GM12878 (cell line): ENCODE measurements around the gene DDX5. TPM values are rescaled to one million over a fixed set of nuclear protein-coding genes. Genes with fewer than 3 reads are reported as not detected.

ENCODE experiments used
- ATAC-seq: fragments of 200-7000 bp; cut with Tn5 transposase; 3 replicates; pipeline ENCODE4 v1.9.1; 2020; ENCODE audit warnings: mild to moderate bottlenecking, moderate library complexity
- BruUV-seq: library from RNA; stranded (reverse); fragments of 400-500 nt; replicated peaks from 2 replicates; lab custom pipeline; 2021; lab: Mats Ljungman, UMichigan
- CTCF ChIA-PET: fragments of 300-600 bp; sonication (Branson Sonifier 250); formaldehyde crosslinking; extraction: SDS; loops from one replicate; lab custom pipeline; 2021; ENCODE audit warnings: inconsistent platforms; lab: Yijun Ruan, JAX
- POLR2A ChIA-PET: fragments of 350-600 bp; formaldehyde crosslinking; extraction: SDS; loops from one replicate; lab custom pipeline; 2021; ENCODE audit warnings: inconsistent platforms; lab: Charles Lee
- RAD21 ChIA-PET: fragments of 300-600 bp; sonication (Branson Sonifier 250); formaldehyde crosslinking; loops from one replicate; lab custom pipeline; 2023; ENCODE audit warnings: antibody characterized with exemption; ENCODE audit not compliant: unreplicated experiment; lab: Charles Lee
- SMC1A ChIA-PET: fragments of 300-600 bp; sonication (Branson Sonifier 250); formaldehyde crosslinking; loops from one replicate; lab custom pipeline; 2023; ENCODE audit not compliant: unreplicated experiment, uncharacterized antibody; lab: Charles Lee
- DNase-seq: peaks from one replicate; pipeline ENCODE4 v3.0.0-alpha.2; 2011; ENCODE audit warnings: low read depth, low spot score
- FAIRE-seq: peaks from 3 replicates; lab custom pipeline; 2011; peaks lifted over from hg19 to GRCh38; lab: Jason Lieb, UNC
- H2AFZ ChIP-seq: 2 replicates; pipeline ENCODE4 v1.6.0; 2011; ENCODE audit warnings: low read depth, low read length, control low read depth; ENCODE audit not compliant: control insufficient read depth
- H3K27ac ChIP-seq: 2 replicates; pipeline ENCODE4 v1.5.1; 2011; ENCODE audit warnings: control low read depth; ENCODE audit not compliant: control insufficient read depth, insufficient read depth
- H3K27me3 ChIP-seq, 2 experiments: replicated peaks in 1 of 2; 2 replicates each; pipeline versions ENCODE4 v1.6.0 to v1.6.1; 2011; ENCODE audit warnings: low read length in 1 of 2; ENCODE audit not compliant: control insufficient read depth in 2 of 2, insufficient read depth in 2 of 2
- H3K36me3 ChIP-seq, 2 experiments: 2 replicates each; pipeline ENCODE4 v1.5.1; 2011; ENCODE audit warnings: low read length in 1 of 2; ENCODE audit not compliant: control insufficient read depth in 2 of 2, insufficient read depth in 2 of 2
- H3K4me1 ChIP-seq: 2 replicates; pipeline ENCODE4 v1.6.1; 2011; ENCODE audit warnings: mild to moderate bottlenecking, low read length, moderate library complexity, mixed read lengths; ENCODE audit not compliant: control insufficient read depth, insufficient read depth
- H3K4me2 ChIP-seq: 2 replicates; pipeline ENCODE4 v1.6.0; 2011; ENCODE audit warnings: control low read depth; ENCODE audit not compliant: control insufficient read depth, insufficient read depth
- H3K4me3 ChIP-seq: fragments of 200-600 bp; sonication (generic); 2 replicates; pipeline ENCODE4 v1.5.1; 2016
- H3K79me2 ChIP-seq: 2 replicates; pipeline ENCODE4 v1.6.0; 2011; ENCODE audit warnings: low read length; ENCODE audit not compliant: control insufficient read depth, insufficient read depth
- H3K9ac ChIP-seq: 2 replicates; pipeline ENCODE4 v1.8.0; 2011; ENCODE audit warnings: low read length, control low read depth, mixed read lengths; ENCODE audit not compliant: control insufficient read depth, insufficient read depth
- H3K9me3 ChIP-seq: replicated peaks from 3 replicates; pipeline ENCODE4 v1.5.1; 2011; ENCODE audit warnings: mild to moderate bottlenecking, low read length; ENCODE audit not compliant: control insufficient read depth, insufficient read depth
- H4K20me1 ChIP-seq: 2 replicates; pipeline ENCODE4 v1.6.0; 2011; ENCODE audit not compliant: control insufficient read depth, insufficient read depth
- BCLAF1 ChIP-seq: fragments of 450-650 bp; IDR thresholded peaks from 2 replicates; pipeline ENCODE4 v1.6.1; 2017; ENCODE audit warnings: antibody characterized with exemption, mild to moderate bottlenecking, moderate library complexity
- NFYA ChIP-seq: IDR thresholded peaks from 2 replicates; pipeline ENCODE4 v1.6.1; 2011; ENCODE audit warnings: low read depth, mild to moderate bottlenecking, low read length, improper control_type of control experiment, borderline replicate concordance
- POLR2AphosphoS5 ChIP-seq: IDR thresholded peaks from 2 replicates; pipeline ENCODE4 v1.6.1; 2011; ENCODE audit warnings: mild to moderate bottlenecking, low read length, inconsistent platforms
- SMC3 ChIP-seq: IDR thresholded peaks from 2 replicates; pipeline ENCODE4 v1.6.1; 2011; ENCODE audit warnings: low read length, improper control_type of control experiment, borderline replicate concordance
- WGBS: methylation state at CpG from one replicate; pipeline ENCODE4 v1.1.6; 2016; ENCODE audit warnings: low lambda C conversion rate; ENCODE audit not compliant: insufficient replicate concordance, insufficient coverage; ENCODE audit errors: missing lambda C conversion rate; 5-methylcytosine and 5-hydroxymethylcytosine counted together
- in situ Hi-C: fragments of 300-500 bp; cut with MboI; formaldehyde crosslinking; loops from 9 replicates; pipeline ENCODE4 v1.14.3; 2018; ENCODE audit warnings: mixed read lengths
- intact Hi-C: fragments of 100-400 bp; cut with micrococcal nuclease; formaldehyde crosslinking; loops from one replicate; pipeline ENCODE4 v1.14.2; 2022; ENCODE audit not compliant: unreplicated experiment
- polyA plus RNA-seq, 11 experiments: library from polyadenylated mRNA; depleted of rRNA in 4 of 11; unstranded in 6 of 11; stranded (reverse) in 5 of 11; fragments of >200 nt; fragmentation: Nextera tagmentation in 4 of 11; fragmentation: Illumina TruSeq in 1 of 11; extraction: Ambion mirVana in 4 of 11; extraction: Trizol in 1 of 11; gene quantifications; 1 replicate in 1 of 11; 2 replicates in 10 of 11; pipeline versions ENCODE4 v1.2.1 to v1.2.3, GENCODE V29; 2011 to 2016; ENCODE audit warnings: inconsistent platforms in 2 of 11, missing spikeins in 2 of 11, low read depth in 1 of 11
- total RNA-seq, 4 experiments: library from RNA; depleted of rRNA in 3 of 4; stranded (reverse); fragments of >200 nt in 3 of 4; fragmentation: Illumina TruSeq in 1 of 4; extraction: Trizol in 1 of 4; gene quantifications; 2 replicates each; pipeline versions ENCODE4 v1.2.1 to v1.2.3, GENCODE V29; 2013 to 2021
- TF ChIP-seq, protein P1 (sequence below): IDR thresholded peaks from 2 replicates; pipeline ENCODE4 v1.6.1; 2011; ENCODE audit warnings: low read depth, mild to moderate bottlenecking, low read length, moderate library complexity, borderline replicate concordance; ENCODE audit errors: extremely low read depth

DDX5 gene
- total and polyA plus RNA-seq, 10 of the 15 experiments (the other 5 are each of a cell fraction or from before 2014, with no cell fraction given) = 257 to 1,423 (median 719) TPM

DNA sequence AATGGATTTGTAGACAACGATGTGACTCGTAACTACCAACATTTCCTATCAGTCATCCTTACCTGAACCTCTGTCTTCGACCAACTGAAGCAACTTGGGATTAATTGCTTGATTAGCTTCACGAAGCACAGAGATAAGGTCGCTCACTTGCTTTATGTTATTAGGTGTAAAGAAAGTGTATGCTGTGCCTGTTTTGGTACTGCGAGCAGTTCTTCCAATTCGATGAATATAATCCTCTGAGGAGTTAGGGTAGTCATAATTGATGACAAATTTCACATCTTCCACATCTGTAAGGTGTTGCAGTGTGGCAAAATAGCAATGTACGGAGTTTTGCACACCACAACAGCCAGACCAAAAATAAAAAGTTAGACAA is 5.6 kb downstream of the DDX5 start:
- Histone ChIP-seq H3K9me3 (no peaks in the 10 kb centered on the region), H3K79me2 (peaks cover 67% of the 10 kb centered on the region), H3K4me3 (no peak overlapping the region), H2AFZ (no peak overlapping the region), H3K27me3 (no peaks in the 10 kb centered on the region), H3K36me3 (peaks cover 14 to 45% of the 10 kb centered on the region in 2 experiments), H3K4me1 (peaks cover 15% of the 10 kb centered on the region; the same call in 1 of the 2 replicates), H4K20me1 (peaks cover 10% of the 10 kb centered on the region), H3K9ac (no peak overlapping the region), H3K27ac (no peak overlapping the region), H3K4me2 (no peak overlapping the region)
- in situ Hi-C loops (loop anchor here (10.0 kb wide), 2 partner anchors 144 to 656 kb away; partner anchors contain the start of gene SMARCD2), intact Hi-C loops (no loop called here)
- no peak for FAIRE-seq
- no peak for DNase-seq
- CTCF ChIA-PET = interaction anchor here (17.7 kb wide), 1 partner anchor 80 kb away, joined by 350 read pairs; no protein-coding TSS in a partner anchor
- ATAC-seq = no peak
- 96% methylated on average over 8 of the region's 8 CpGs for WGBS
- RAD21 ChIA-PET = interaction anchor here (1.2 kb wide), 1 partner anchor 80 kb away, joined by 4 read pairs; no protein-coding TSS in a partner anchor
- TF ChIP-seq, protein P1, sequence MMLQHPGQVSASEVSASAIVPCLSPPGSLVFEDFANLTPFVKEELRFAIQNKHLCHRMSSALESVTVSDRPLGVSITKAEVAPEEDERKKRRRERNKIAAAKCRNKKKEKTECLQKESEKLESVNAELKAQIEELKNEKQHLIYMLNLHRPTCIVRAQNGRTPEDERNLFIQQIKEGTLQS = no peak
- TF ChIP-seq NFYA (no peak), BCLAF1 (0 out of 2 replicates have a peak, but pooled peaks have one; percentile 27), SMC3 (no peak), POLR2AphosphoS5 (peak; percentile 3; the same call in 1 of the 2 replicates)
- POLR2A ChIA-PET = no interaction called here
- SMC1A ChIA-PET = interaction anchor here (6.6 kb wide), 1 partner anchor 81 kb away, joined by 70 read pairs; no protein-coding TSS in a partner anchor
- BruUV-seq = no TSS peak
